ENCODE data around the gene GGT6.
A peak's percentile ranks its signal among the peaks of the same experiment; 100 is the strongest.
"Not testable (repeated sequence)": the region's sequence is repeated elsewhere in the genome, so short reads cannot be mapped to it uniquely, and the experiment has no call there.

GGT6 gene

GRCh38 chr17:4560421-4560820 lies at the start of gene GGT6:
Gene GGT6, minus strand, starts transcription at chr17:4560577. Its CDS starts 56 bp downstream, at chr17:4560521.
- H3K36me3 ChIP-seq (ENCODE audit: insufficient read depth, low read length): no peaks in the 10 kb centered on the region
- no peaks in the 10 kb centered on the region for H3K9me3 ChIP-seq (ENCODE audit: low read length)
- H3K4me1 ChIP-seq (ENCODE audit: insufficient read depth, low read length): peaks cover 20% of the 10 kb centered on the region
- no peak within 1 kb of the TSS for H2AFZ ChIP-seq (ENCODE audit: low read depth, low read length)
- peaks cover 8% of the 10 kb centered on the region for H3K27me3 ChIP-seq (ENCODE audit: insufficient read depth, low read length)
- no peak within 1 kb of the TSS for H3K4me3 ChIP-seq (ENCODE audit: low read length)

GRCh38 chr17:4610162-4610561 lies 49.8 kb upstream of the GGT6 start:
- Histone ChIP-seq H2AFZ (ENCODE audit: low read depth, low read length) (no peak overlapping the region), H3K9me3 (ENCODE audit: low read length) (no peaks in the 10 kb centered on the region), H3K4me1 (ENCODE audit: insufficient read depth, low read length) (peaks cover 11% of the 10 kb centered on the region), H3K27me3 (ENCODE audit: insufficient read depth, low read length) (peaks cover 13% of the 10 kb centered on the region), H3K36me3 (ENCODE audit: insufficient read depth, low read length) (no peaks in the 10 kb centered on the region), H3K4me3 (ENCODE audit: low read length) (no peak overlapping the region)

- Histone ChIP-seq H2AFZ (ENCODE audit: low read depth, low read length) (no peak overlapping the region), H3K27me3 (ENCODE audit: insufficient read depth, low read length) (peaks cover 13% of the 10 kb centered on the region), H3K36me3 (ENCODE audit: insufficient read depth, low read length) (no peaks in the 10 kb centered on the region), H3K4me3 (ENCODE audit: low read length) (no peak overlapping the region), H3K9me3 (ENCODE audit: low read length) (no peaks in the 10 kb centered on the region), H3K4me1 (ENCODE audit: insufficient read depth, low read length) (peaks cover 11% of the 10 kb centered on the region)
These were observed 49.4 kb upstream of the GGT6 start for GRCh38 chr17:4609761-4610160.

GRCh38 chr17:4607773-4608187 lies 47.4 kb upstream of the GGT6 start:
- H2AFZ ChIP-seq (ENCODE audit: low read depth, low read length): peak overlapping the region; percentile 44
- peaks cover 15% of the 10 kb centered on the region for H3K27me3 ChIP-seq (ENCODE audit: insufficient read depth, low read length)
- H3K9me3 ChIP-seq (ENCODE audit: low read length): no peaks in the 10 kb centered on the region
- no peak overlapping the region for H3K4me3 ChIP-seq (ENCODE audit: low read length)
- H3K4me1 ChIP-seq (ENCODE audit: insufficient read depth, low read length): peaks cover 11% of the 10 kb centered on the region
- H3K36me3 ChIP-seq (ENCODE audit: insufficient read depth, low read length): no peaks in the 10 kb centered on the region

GRCh38 chr17:4607261-4607741 lies 46.9 kb upstream of the GGT6 start:
- H3K4me1 ChIP-seq (ENCODE audit: insufficient read depth, low read length): peaks cover 11% of the 10 kb centered on the region
- H3K4me3 ChIP-seq (ENCODE audit: low read length): no peak overlapping the region
- peaks cover 15% of the 10 kb centered on the region for H3K27me3 ChIP-seq (ENCODE audit: insufficient read depth, low read length)
- H2AFZ ChIP-seq (ENCODE audit: low read depth, low read length): peak overlapping the region; percentile 44
- no peaks in the 10 kb centered on the region for H3K9me3 ChIP-seq (ENCODE audit: low read length)
- no peaks in the 10 kb centered on the region for H3K36me3 ChIP-seq (ENCODE audit: insufficient read depth, low read length)

GRCh38 chr17:4605826-4606225 lies 45.4 kb upstream of the GGT6 start:
- no peak overlapping the region for H2AFZ ChIP-seq (ENCODE audit: low read depth, low read length)

GRCh38 chr17:4604736-4605135 lies 44.4 kb upstream of the GGT6 start:
- H3K4me3 ChIP-seq (ENCODE audit: low read length); H3K36me3 ChIP-seq (ENCODE audit: insufficient read depth, low read length); H3K9me3 ChIP-seq (ENCODE audit: low read length); H2AFZ ChIP-seq (ENCODE audit: low read depth, low read length): not testable (repeated sequence)
- Histone ChIP-seq H3K4me1 (ENCODE audit: insufficient read depth, low read length) (peaks cover 19% of the 10 kb centered on the region), H3K27me3 (ENCODE audit: insufficient read depth, low read length) (peaks cover 21% of the 10 kb centered on the region)

More at GRCh38 chr17:4605826-4606225, 45.4 kb upstream of the GGT6 start:
- Histone ChIP-seq H3K27me3 (ENCODE audit: insufficient read depth, low read length) (peaks cover 16% of the 10 kb centered on the region), H3K4me1 (ENCODE audit: insufficient read depth, low read length) (peaks cover 11% of the 10 kb centered on the region), H3K9me3 (ENCODE audit: low read length) (no peaks in the 10 kb centered on the region), H3K36me3 (ENCODE audit: insufficient read depth, low read length) (no peaks in the 10 kb centered on the region), H3K4me3 (ENCODE audit: low read length) (no peak overlapping the region)

GRCh38 chr17:4604111-4604644 lies 43.8 kb upstream of the GGT6 start:
- peaks cover 21% of the 10 kb centered on the region for H3K4me1 ChIP-seq (ENCODE audit: insufficient read depth, low read length)
- H3K27me3 ChIP-seq (ENCODE audit: insufficient read depth, low read length): peaks cover 22% of the 10 kb centered on the region
- no peaks in the 10 kb centered on the region for H3K9me3 ChIP-seq (ENCODE audit: low read length)
- no peak overlapping the region for H3K4me3 ChIP-seq (ENCODE audit: low read length)
- no peaks in the 10 kb centered on the region for H3K36me3 ChIP-seq (ENCODE audit: insufficient read depth, low read length)
- no peak overlapping the region for H2AFZ ChIP-seq (ENCODE audit: low read depth, low read length)

- no peaks in the 10 kb centered on the region for H3K9me3 ChIP-seq (ENCODE audit: low read length)
- no peak overlapping the region for H3K4me3 ChIP-seq (ENCODE audit: low read length)
- peaks cover 10% of the 10 kb centered on the region for H3K4me1 ChIP-seq (ENCODE audit: insufficient read depth, low read length)
- no peak overlapping the region for H2AFZ ChIP-seq (ENCODE audit: low read depth, low read length)
- H3K36me3 ChIP-seq (ENCODE audit: insufficient read depth, low read length): no peaks in the 10 kb centered on the region
- H3K27me3 ChIP-seq (ENCODE audit: insufficient read depth, low read length): peaks cover 36% of the 10 kb centered on the region
These were observed 41.7 kb upstream of the GGT6 start for GRCh38 chr17:4602041-4602440.

- H2AFZ ChIP-seq (ENCODE audit: low read depth, low read length): no peak overlapping the region
- peaks cover 10% of the 10 kb centered on the region for H3K4me1 ChIP-seq (ENCODE audit: insufficient read depth, low read length)
- H3K4me3 ChIP-seq (ENCODE audit: low read length): no peak overlapping the region
- no peaks in the 10 kb centered on the region for H3K36me3 ChIP-seq (ENCODE audit: insufficient read depth, low read length)
- H3K27me3 ChIP-seq (ENCODE audit: insufficient read depth, low read length): peaks cover 40% of the 10 kb centered on the region
- no peaks in the 10 kb centered on the region for H3K9me3 ChIP-seq (ENCODE audit: low read length)
These were observed 40.9 kb upstream of the GGT6 start for GRCh38 chr17:4601326-4601725.

GRCh38 chr17:4600563-4600962 lies 40.2 kb upstream of the GGT6 start:
- H3K4me1 ChIP-seq (ENCODE audit: insufficient read depth, low read length): peaks cover 10% of the 10 kb centered on the region
- peaks cover 43% of the 10 kb centered on the region for H3K27me3 ChIP-seq (ENCODE audit: insufficient read depth, low read length)
- H3K4me3 ChIP-seq (ENCODE audit: low read length): no peak overlapping the region
- no peaks in the 10 kb centered on the region for H3K9me3 ChIP-seq (ENCODE audit: low read length)
- H3K36me3 ChIP-seq (ENCODE audit: insufficient read depth, low read length): no peaks in the 10 kb centered on the region
- no peak overlapping the region for H2AFZ ChIP-seq (ENCODE audit: low read depth, low read length)

- Histone ChIP-seq H3K27me3 (ENCODE audit: insufficient read depth, low read length) (peaks cover 46% of the 10 kb centered on the region), H3K4me3 (ENCODE audit: low read length) (no peak overlapping the region), H3K4me1 (ENCODE audit: insufficient read depth, low read length) (peaks cover 10% of the 10 kb centered on the region), H2AFZ (ENCODE audit: low read depth, low read length) (no peak overlapping the region), H3K9me3 (ENCODE audit: low read length) (no peaks in the 10 kb centered on the region), H3K36me3 (ENCODE audit: insufficient read depth, low read length) (no peaks in the 10 kb centered on the region)
These were observed 39.3 kb upstream of the GGT6 start for GRCh38 chr17:4599505-4600281.

- Histone ChIP-seq H2AFZ (ENCODE audit: low read depth, low read length) (no peak overlapping the region), H3K9me3 (ENCODE audit: low read length) (no peaks in the 10 kb centered on the region), H3K27me3 (ENCODE audit: insufficient read depth, low read length) (peaks cover 46% of the 10 kb centered on the region), H3K4me1 (ENCODE audit: insufficient read depth, low read length) (peaks cover 10% of the 10 kb centered on the region), H3K36me3 (ENCODE audit: insufficient read depth, low read length) (no peaks in the 10 kb centered on the region), H3K4me3 (ENCODE audit: low read length) (no peak overlapping the region)
These were observed 38.6 kb upstream of the GGT6 start for GRCh38 chr17:4598776-4599504.

All from neuron (in vitro differentiated cells).